Aorta (tissue), 5 donors: ENCODE measurements around the gene SLC27A1. TPM values are rescaled to one million over a fixed set of nuclear protein-coding genes. Genes with fewer than 3 reads are reported as not detected.
A peak's percentile ranks its signal among the peaks of the same experiment; 100 is the strongest.
"Not testable (repeated sequence)": the region's sequence is repeated elsewhere in the genome, so short reads cannot be mapped to it uniquely, and the experiment has no call there.

Experiments
- ATAC-seq: fragments of 200-7000 bp; cut with Tn5 transposase; one replicate; pipeline ENCODE4 v1.9.1; 2022; ENCODE audit warnings: moderate library complexity; ENCODE audit not compliant: low FRiP score
- DNase-seq, 2 donors: peaks; one replicate each; pipeline ENCODE4 v3.0.0-alpha.2; 2020
- H3K27ac ChIP-seq, 2 donors: one replicate each; pipeline ENCODE4 v1.5.1; 2013; ENCODE audit warnings: low read length in 2 of 2, mild to moderate bottlenecking in 2 of 2, moderate library complexity in 2 of 2, control low read depth in 1 of 2, inconsistent platforms in 1 of 2, low read depth in 1 of 2
- H3K27me3 ChIP-seq, 2 donors: one replicate each; pipeline ENCODE4 v1.6.1; 2013; ENCODE audit warnings: control low read depth in 1 of 2, low read length in 1 of 2, mild to moderate bottlenecking in 1 of 2, moderate library complexity in 1 of 2; ENCODE audit not compliant: insufficient read depth in 2 of 2, control insufficient read depth in 1 of 2
- H3K36me3 ChIP-seq, 2 donors: one replicate each; pipeline ENCODE4 v1.6.1; 2013; ENCODE audit warnings: control low read depth in 1 of 2, low read length in 1 of 2, mild to moderate bottlenecking in 1 of 2; ENCODE audit not compliant: insufficient read depth in 2 of 2, control insufficient read depth in 1 of 2
- H3K4me1 ChIP-seq, 2 donors: one replicate each; pipeline ENCODE4 v1.6.1; 2013; ENCODE audit warnings: low read length in 2 of 2, control low read depth in 1 of 2, mild to moderate bottlenecking in 1 of 2, moderate library complexity in 1 of 2; ENCODE audit not compliant: insufficient read depth in 2 of 2, control insufficient read depth in 1 of 2
- H3K4me3 ChIP-seq, 2 donors: one replicate each; pipeline ENCODE4 v1.5.1; 2013; ENCODE audit warnings: low read length in 2 of 2, control low read depth in 1 of 2, mild to moderate bottlenecking in 1 of 2
- H3K9me3 ChIP-seq: one replicate; pipeline ENCODE4 v1.6.1; 2013; ENCODE audit warnings: mild to moderate bottlenecking, low read length; ENCODE audit not compliant: control insufficient read depth
- WGBS, 2 donors: extraction: QIAGEN DNeasy Blood & Tissue Kit; methylation state at CpG; one replicate each; pipeline ENCODE4 v1.1.7; 2013; 5-methylcytosine and 5-hydroxymethylcytosine counted together
- intact Hi-C, 2 donors: fragments of 100-400 bp; cut with DNase I; formaldehyde crosslinking; loops; one replicate each; pipeline versions ENCODE4 v1.14.2 to v1.15.0; 2022
- polyA plus RNA-seq, 2 donors: library from polyadenylated mRNA; stranded (reverse); fragments of 200-250 nt; gene quantifications; one replicate each; pipeline ENCODE4 v1.2.3, GENCODE V29; 2013
- total RNA-seq, 2 donors: library from RNA; stranded (reverse); fragmentation: NEBNext Ultra II Directional; extraction: Animal tissue kit (Norgen Biotek cat#: 25700); gene quantifications; one replicate each; pipeline ENCODE4 v1.2.1, GENCODE V29; 2021
- donor health status: healthy with polysubstance abuse.
- donor health status: Bipolar disorder and iron deficiency.
- donor health status: DM: no; HTN: no; CAD: no.
- donor health status: DM: no; HTN: no; CAD: no.
- donor health status: DM: yes; HTN: yes; CAD: no.

SLC27A1 gene
- total and polyA plus RNA-seq, 4 donors: 6.8 to 37.8 (median 17.1) TPM

DNA sequence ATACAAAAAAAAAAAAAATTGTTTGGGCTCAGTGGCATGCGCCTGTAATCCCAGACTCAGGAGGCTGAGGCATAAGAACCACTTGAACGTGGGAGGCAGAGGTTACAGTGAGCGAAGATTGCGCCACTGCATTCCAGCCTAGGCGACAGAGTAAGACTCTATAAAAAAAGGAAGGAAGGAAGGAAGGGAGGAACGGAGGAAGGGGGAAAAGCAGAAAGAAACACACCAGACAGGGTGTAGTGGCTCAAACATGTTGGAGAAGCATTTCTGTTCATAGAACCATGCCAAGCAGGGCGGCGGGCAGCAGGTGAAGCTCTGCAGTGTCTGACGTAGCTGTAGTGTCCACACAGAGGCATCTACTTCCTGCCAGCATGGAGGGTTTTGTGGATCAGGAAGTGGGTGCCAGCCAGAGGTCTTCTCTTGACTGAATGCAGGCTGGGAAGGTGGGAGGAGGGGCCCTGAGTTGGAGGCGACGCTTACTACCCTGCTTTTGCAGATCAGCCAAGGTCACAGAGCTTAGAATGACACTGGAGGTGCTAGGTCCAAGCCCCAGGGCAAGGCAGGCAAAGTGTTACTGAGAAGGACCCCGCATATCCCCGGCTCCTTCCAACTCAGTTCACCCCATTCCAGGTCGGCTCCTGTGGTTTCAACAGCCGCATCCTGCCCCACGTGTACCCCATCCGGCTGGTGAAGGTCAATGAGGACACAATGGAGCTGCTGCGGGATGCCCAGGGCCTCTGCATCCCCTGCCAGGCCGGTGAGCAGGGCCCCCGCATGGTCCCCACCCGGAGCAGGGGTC, 29.5 kb downstream of the SLC27A1 start:
- no peak for DNase-seq
- intact Hi-C loops: no loop called here
- H3K36me3 ChIP-seq: no peaks in the 10 kb centered on the region
- H3K4me1 ChIP-seq: no peaks in the 10 kb centered on the region
- H3K27me3 ChIP-seq: no peaks in the 10 kb centered on the region
- WGBS, 2 donors: 74 to 75% methylated on average over 21 of the region's 21 CpGs
- H3K4me3 ChIP-seq: no peak overlapping the region
- H3K9me3 ChIP-seq: no peaks in the 10 kb centered on the region
- H3K27ac ChIP-seq: no peak overlapping the region
- ATAC-seq: peak; percentile 23

DNA sequence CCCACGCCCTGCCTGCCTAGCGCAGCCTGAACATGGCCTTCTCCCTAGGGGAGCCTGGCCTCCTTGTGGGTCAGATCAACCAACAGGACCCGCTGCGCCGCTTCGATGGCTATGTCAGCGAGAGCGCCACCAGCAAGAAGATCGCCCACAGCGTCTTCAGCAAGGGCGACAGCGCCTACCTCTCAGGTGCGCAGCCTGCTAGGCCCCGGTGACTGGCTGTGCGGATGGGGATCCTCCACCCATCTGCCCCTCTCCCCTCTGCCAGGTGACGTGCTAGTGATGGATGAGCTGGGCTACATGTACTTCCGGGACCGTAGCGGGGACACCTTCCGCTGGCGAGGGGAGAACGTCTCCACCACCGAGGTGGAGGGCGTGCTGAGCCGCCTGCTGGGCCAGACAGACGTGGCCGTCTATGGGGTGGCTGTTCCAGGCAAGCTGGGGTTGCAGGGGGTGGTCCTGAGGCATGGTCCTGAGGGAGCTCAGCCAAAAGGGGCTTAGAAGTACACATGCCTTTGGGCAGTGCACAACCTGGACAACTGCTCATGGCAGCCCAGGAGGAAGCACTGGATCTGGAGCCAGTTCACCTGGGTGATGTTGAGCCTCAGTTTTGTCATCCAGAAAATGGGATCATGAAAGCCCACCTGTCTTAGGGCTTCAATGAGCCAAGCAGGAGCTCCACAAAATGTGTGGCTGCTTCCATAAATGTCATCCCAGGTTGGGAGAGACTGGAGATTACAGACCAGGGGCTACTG, 30.3 kb downstream of the SLC27A1 start:
- intact Hi-C loops: no loop called here
- DNase-seq (no peak), ATAC-seq (peak; percentile 16)
- H3K27me3 ChIP-seq: no peaks in the 10 kb centered on the region
- H3K9me3 ChIP-seq: no peaks in the 10 kb centered on the region
- H3K27ac ChIP-seq: no peak overlapping the region
- no peaks in the 10 kb centered on the region for H3K4me1 ChIP-seq
- H3K36me3 ChIP-seq: no peaks in the 10 kb centered on the region
- 90 to 94% methylated on average over 27 of the region's 27 CpGs for WGBS, 2 donors
- no peak overlapping the region for H3K4me3 ChIP-seq

DNA sequence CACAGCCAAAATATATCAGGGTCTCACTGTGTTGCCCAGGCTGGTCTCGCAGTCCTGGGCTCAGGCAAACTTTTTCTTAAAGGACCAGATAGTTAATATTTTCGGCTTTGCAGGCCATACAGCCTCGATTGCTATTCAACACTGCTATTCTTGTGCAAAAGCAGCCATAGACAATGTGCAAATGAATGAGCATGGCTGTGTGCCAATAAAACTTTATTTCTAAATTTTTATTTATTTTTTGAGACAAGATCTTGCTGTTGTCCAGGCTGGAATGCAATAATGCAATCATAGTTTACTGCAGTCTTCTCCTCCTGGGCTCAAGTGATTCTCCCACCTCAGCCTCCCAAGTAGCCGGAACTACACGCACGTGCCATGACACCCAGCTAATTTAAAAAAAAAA, 32.9 kb downstream of the SLC27A1 start:
- DNase-seq: no peak
- H3K27me3 ChIP-seq: no peaks in the 10 kb centered on the region
- intact Hi-C loops: no loop called here
- H3K27ac ChIP-seq: no peak overlapping the region
- H3K4me1 ChIP-seq: no peaks in the 10 kb centered on the region
- no peaks in the 10 kb centered on the region for H3K9me3 ChIP-seq
- no peaks in the 10 kb centered on the region for H3K36me3 ChIP-seq
- no peak overlapping the region for H3K4me3 ChIP-seq
- WGBS, 2 donors: 92 to 94% methylated on average over 6 of the region's 6 CpGs
- ATAC-seq: no peak

DNA sequence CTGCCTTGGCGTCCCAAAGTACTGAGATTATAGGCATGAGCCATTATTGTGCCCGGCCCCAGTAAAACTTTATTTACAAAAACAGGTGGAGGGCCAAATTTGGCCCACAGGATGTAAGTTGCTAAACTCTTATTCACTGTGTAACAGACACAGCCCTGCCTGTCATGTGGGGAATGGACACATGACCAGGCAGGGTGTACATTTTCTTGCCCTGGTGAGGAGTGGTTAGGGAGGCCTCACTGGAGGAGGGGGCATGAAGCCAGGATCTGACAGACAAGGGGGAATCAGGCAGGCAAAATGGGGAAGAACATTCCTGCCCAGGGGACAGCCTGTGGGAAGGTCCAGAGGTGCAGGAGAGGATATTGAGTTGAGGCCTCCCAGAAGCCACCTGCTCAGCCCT, 33.7 kb downstream of the SLC27A1 start:
- H3K27me3 ChIP-seq: no peaks in the 10 kb centered on the region
- H3K27ac ChIP-seq: no peak overlapping the region
- H3K4me1 ChIP-seq: no peaks in the 10 kb centered on the region
- ATAC-seq: no peak
- no peaks in the 10 kb centered on the region for H3K9me3 ChIP-seq
- no peak overlapping the region for H3K4me3 ChIP-seq
- intact Hi-C loops: no loop called here
- 89 to 95% methylated on average over 2 of the region's 2 CpGs for WGBS, 2 donors
- no peak for DNase-seq
- H3K36me3 ChIP-seq: no peaks in the 10 kb centered on the region

DNA sequence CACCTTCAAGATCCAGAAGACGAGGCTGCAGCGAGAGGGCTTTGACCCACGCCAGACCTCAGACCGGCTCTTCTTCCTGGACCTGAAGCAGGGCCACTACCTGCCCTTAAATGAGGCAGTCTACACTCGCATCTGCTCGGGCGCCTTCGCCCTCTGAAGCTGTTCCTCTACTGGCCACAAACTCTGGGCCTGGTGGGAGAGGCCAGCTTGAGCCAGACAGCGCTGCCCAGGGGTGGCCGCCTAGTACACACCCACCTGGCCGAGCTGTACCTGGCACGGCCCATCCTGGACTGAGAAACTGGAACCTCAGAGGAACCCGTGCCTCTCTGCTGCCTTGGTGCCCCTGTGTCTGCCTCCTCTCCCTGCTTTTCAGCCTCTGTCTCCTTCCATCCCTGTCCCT, 34.1 kb downstream of the SLC27A1 start:
- intact Hi-C loops: no loop called here
- ATAC-seq (no peak), DNase-seq (no peak)
- no peaks in the 10 kb centered on the region for H3K4me1 ChIP-seq
- no peaks in the 10 kb centered on the region for H3K9me3 ChIP-seq
- H3K27me3 ChIP-seq: no peaks in the 10 kb centered on the region
- whole genome bisulfite sequencing, 2 donors: 85 to 88% methylated on average over 13 of the region's 13 CpGs
- no peak overlapping the region for H3K4me3 ChIP-seq
- no peak overlapping the region for H3K27ac ChIP-seq
- no peaks in the 10 kb centered on the region for H3K36me3 ChIP-seq

DNA sequence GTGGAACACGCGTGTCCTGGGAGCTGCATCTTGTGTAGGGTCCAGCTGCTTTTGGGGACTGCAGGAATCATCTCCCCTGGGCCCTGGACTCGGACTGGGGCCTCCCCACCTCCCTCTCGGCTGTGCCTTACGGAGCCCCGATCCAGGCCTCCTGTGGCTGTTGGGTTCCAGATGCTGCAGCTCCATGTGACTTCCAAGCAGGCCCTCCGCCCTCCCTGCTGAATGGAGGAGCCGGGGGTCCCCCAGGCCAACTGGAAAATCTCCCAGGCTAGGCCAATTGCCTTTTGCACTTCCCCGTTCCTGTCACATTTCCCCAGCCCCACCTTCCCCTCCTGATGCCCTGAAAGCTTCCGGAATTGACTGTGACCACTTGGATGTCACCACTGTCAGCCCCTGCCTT, 34.9 kb downstream of the SLC27A1 start:
- no peaks in the 10 kb centered on the region for H3K36me3 ChIP-seq
- no peak overlapping the region for H3K27ac ChIP-seq
- DNase-seq (no peak), ATAC-seq (peak; percentile 17)
- no peaks in the 10 kb centered on the region for H3K9me3 ChIP-seq
- H3K4me3 ChIP-seq: no peak overlapping the region
- intact Hi-C loops: no loop called here
- H3K27me3 ChIP-seq: no peaks in the 10 kb centered on the region
- H3K4me1 ChIP-seq: no peaks in the 10 kb centered on the region
- WGBS, 2 donors: 68 to 80% methylated on average over 10 of the region's 10 CpGs

DNA sequence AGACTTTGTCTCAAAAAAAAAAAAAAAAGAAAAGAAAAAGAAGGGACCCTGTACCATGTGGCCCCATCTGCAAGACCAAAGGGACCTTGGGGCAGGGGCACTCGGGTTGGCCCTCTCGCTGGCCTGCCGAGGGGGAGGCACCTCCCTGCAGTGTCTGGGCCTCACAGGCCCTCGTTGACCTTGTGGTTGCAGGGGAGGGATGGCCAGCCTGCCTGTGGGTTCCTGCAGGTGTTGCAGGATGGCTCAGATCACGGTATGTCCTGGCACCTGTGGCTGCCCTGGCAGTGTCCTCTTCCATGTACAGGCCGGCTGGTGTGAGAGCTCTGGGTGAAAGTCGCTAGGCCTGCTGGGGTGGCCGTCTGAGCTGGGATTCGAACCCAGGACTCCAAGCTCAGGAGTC, 36.4 kb downstream of the SLC27A1 start:
- H3K36me3 ChIP-seq: no peaks in the 10 kb centered on the region
- ATAC-seq (no peak), DNase-seq (no peak)
- H3K27ac ChIP-seq: no peak overlapping the region
- no peaks in the 10 kb centered on the region for H3K9me3 ChIP-seq
- H3K4me3 ChIP-seq: no peak overlapping the region
- intact Hi-C loops: no loop called here
- H3K27me3 ChIP-seq: no peaks in the 10 kb centered on the region
- no peaks in the 10 kb centered on the region for H3K4me1 ChIP-seq
- WGBS, 2 donors: 86 to 88% methylated on average over 9 of the region's 9 CpGs

DNA sequence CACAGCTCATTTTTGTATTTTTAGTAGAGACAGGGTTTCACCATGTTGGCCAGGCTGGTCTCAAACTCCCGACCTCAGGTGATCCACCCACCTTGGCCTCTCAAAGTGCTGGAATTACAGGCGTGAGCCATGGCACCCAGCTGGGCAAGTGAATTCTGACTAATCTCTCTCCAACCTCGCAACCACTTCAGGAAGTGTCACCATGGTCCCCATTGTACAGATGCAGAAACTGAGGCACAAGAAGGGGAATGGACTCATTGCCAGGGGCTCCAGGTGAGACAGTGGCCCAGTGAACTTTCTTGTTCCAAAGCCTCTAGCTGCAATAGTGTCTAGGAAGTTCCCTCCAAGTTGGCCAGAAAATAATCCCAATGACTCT, 38.2 kb downstream of the SLC27A1 start:
- H3K27me3 ChIP-seq, ATAC-seq, H3K27ac ChIP-seq, H3K9me3 ChIP-seq, H3K4me1 ChIP-seq, H3K36me3 ChIP-seq, intact Hi-C loops, DNase-seq, H3K4me3 ChIP-seq: not testable (repeated sequence)
- WGBS, 2 donors: 83 to 95% methylated on average over 3 of the region's 3 CpGs
